HG03159 (cell line): ENCODE measurements around the gene TIPARP.

ENCODE experiments used
- ATAC-seq: cut with Tn5 transposase; IDR thresholded peaks from one replicate; pipeline ENCODE4 v1.9.1; 2021; ENCODE audit warnings: mild to moderate bottlenecking, moderate library complexity; ENCODE audit not compliant: unreplicated experiment

TIPARP gene

DNA sequence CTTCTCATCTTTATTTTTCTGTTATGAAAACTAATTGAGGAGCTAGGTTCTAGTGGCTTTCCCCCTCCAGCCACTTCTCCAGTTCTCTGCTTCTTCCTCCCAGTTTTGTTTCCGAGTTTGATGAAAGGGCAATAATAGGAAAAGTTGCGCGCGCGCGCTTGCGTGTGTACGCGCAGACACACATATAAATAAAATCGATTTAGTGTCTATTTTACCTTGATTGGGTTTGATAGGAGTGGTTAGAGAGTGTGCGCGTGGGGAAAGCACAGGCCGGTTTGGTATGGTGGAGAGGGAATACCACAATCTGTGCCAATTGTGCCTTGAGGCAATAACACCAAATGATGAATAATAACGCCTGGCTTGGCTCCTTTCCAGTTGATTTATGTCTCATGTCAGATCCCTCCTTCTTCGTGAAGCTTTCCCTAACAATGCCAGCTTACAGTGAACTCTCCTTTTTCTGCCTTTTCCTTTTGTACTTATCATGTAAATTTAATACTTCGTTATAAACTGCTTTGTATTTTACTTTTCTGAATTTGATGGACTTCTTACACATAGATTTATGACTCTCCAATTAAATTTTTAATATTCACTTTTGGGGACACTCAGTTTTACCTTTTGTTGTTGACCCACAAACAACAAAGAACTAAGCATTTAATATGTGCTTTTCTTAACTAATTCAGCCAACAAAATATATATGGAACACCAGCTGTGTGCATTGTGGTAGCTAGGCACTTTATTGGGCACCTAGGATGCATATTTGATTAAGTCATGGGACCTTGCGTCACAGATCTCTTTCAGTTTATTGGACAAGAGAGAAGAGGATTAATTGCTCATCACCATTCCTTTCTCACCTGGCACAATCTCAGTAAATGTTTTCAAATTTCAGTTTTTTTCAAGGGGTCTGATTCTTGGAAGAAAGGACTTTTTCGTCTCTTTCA is 1.7 kb downstream of the TIPARP start:
- ATAC-seq = no peak

DNA sequence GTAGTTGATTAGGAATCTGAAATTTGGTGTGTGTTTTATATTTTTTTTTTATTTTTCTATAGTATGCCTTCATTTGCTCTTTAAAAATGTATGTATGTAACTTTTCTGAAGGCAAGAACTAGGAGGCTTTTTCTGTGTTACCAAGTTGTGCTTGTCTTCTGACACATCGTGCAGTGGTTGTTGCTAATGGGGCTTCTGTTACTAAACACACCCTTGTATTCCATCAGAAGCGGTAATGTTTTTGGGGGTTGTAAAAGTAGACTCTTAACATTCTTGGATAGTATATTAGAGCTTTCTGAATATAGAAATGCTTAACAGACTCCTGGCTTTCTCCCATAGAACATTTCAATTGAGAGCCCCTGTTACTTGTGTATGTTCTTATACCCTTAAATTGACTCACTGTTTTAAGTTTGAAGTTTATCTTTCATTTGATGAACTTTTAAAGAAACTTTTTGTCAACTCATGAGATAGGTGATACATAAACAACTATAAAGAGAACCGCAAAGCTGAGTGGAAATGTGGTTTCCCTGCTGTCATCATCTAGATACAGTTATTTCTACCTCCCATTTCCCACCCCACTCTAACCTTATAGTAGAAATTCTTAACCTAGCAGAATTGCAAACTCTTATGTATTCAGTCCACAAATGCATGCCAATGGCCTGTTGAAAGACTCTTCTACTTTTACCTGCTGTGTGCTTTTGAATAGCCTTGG is 2.5 kb downstream of the TIPARP start:
- ATAC-seq = no peak

DNA sequence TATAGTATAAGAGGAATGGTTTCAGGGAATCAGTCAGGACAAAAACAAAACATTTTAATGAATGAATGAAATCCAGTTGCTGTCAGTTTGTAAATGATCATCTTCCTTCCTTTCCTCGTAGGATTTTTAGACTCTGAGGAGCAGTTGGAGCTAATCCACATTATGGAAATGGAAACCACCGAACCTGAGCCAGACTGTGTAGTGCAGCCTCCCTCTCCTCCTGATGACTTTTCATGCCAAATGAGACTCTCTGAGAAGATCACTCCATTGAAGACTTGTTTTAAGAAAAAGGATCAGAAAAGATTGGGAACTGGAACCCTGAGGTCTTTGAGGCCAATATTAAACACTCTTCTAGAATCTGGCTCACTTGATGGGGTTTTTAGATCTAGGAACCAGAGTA is 3.1 kb downstream of the TIPARP start:
- no peak for ATAC-seq

DNA sequence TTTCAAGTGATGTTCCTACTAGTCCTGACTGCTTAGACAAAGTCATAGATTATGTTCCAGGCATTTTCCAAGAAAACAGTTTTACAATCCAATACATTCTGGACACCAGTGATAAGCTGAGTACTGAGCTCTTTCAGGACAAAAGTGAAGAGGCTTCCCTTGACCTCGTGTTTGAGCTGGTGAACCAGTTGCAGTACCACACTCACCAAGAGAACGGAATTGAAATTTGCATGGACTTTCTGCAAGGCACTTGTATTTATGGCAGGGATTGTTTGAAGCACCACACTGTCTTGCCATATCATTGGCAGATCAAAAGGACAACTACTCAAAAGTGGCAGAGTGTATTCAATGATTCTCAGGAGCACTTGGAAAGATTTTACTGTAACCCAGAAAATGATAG is 3.8 kb downstream of the TIPARP start:
- no peak for ATAC-seq

DNA sequence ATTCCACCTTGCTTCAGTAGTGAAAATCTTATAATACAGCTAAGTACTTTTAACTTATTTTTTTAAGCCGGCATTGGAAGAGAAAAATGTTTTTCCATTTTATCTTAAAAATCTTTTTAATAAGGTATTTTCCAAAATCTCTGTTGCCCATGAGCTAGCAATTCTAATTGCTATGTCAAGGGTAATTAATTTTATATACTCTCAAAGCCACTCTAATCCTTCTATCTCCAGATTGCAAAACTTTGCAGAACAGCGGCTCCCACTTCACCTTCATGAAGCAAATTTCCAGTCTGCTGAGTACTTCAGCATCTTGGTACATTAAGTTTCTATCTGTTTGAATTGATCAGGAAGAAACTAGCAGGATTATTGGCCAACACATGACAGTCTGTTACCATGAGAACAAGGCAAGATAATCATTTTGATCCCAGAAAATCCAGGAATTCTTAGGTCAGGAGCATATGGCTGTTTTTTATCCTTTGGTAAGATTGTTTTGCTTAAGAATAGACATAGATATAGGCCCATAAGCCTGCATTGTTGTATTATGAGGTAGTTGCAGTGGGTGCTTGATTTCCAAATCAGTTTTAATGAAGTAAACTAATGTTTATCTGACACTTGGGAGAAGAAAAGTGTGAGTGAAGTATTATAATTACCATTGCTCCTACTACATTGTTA is 6.0 kb downstream of the TIPARP start:
- no peak for ATAC-seq

DNA sequence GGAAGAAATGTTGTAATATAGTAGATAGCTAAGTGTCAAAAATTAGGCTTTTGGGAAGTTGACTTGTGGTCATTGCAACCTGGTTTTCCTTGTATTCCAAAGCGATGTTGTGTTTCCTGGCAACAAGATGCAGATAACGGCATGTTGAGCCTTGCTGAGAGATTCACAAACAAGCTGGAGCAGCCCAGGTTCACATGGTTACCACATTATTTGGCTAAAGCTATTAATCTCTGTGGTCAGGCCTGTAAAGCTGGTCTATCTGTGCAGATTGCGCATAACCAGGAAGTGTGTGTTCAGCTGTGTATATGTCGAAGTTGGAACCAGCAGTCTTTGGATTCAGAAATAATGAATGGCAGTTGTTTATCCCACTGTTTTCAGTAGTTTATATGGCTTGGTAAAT is 6.6 kb downstream of the TIPARP start:
- ATAC-seq = peak; percentile 70

DNA sequence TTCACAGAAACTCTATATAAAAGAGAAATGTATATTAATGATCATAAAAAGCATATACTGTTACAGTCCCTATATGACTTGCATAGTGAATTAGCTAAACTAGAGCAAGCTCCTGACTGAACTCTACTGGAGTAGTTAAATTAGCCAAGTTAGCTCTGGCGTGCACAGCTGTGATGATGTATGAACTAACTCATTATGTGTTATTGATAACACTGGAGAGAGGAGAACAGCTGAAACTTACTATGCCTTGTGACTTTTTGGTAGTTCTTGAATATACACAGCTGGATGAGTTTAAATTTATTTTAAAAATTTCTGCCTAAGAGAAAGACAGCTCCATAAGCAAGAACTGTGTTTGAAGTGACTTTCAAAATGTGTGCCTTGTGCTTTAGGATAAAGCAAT is 8.1 kb downstream of the TIPARP start:
- no peak for ATAC-seq

DNA sequence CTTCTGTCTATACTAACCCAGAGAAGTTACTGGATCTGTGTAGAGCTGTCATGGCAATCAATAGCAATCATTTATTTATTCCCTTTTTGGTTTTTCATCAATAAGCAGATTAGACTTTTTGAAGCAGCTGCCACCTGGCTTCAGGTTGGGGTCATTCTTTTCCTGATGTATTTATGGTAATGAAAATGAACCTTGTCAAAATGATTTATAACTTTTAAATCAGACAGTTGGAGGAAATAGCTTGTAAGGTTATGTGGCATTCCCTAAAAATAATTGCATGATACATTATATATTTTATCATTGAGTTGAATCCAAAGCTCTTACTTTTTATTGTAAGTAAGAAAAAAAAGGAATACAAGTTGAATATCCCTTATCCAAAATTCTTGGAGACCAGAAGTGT is 8.6 kb downstream of the TIPARP start:
- ATAC-seq = no peak

DNA sequence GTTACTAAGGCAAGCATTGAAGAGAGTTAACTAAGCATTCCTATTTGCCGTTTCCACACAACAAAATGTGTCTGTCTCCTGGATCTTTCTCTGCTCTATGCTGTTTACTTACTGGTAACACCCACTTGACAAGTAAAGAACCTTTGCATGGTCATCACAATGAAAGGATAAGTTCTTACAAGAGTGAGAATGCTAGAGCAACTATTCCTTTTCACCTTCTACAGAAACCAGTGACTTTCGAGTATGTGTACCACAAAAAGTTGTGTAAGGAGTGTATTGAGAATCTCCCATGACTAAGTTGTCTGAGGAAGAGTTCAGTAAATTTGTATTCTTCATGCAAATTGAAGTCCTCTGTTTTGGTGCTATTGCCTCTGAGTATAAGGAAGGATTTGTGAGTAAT is 10.8 kb downstream of the TIPARP start:
- ATAC-seq = no peak

DNA sequence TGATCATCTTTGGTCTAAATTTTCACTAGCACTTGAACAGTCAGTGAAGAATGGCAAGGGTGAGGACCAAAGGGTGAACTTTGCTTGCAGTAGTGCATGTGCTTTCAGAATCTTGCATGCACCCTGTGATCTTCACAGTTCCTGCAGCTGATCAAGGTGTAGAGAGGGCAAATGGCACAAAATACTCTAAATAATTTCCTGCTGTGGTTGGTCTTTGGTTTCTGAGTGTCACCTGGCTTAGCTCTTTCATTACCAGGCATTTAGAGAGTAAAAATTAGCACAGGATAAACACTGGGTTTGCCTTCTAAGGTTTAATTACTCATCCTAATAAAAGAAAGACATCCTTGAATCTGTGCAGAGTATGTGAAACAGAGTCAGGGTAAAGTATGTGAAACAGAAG is 11.4 kb downstream of the TIPARP start:
- no peak for ATAC-seq

DNA sequence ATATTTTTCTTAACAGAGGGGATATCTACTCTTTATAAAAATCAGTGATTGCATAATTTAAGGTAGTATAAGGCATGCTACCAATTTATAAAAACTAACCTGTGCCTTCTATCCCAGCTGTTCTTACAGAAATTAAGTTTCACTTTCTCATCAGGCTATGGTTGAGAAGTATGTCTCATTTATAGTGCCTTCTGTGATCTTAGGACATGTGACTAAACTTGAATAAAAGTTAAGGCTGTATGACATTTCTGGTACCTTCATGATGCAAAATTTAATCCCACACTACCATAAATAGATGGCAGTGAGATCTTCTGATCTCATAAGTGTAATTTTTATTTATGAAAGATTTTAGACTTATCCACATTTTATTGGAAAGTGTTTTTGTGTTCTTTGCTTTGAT is 12.6 kb downstream of the TIPARP start:
- peak; percentile 44 for ATAC-seq

DNA sequence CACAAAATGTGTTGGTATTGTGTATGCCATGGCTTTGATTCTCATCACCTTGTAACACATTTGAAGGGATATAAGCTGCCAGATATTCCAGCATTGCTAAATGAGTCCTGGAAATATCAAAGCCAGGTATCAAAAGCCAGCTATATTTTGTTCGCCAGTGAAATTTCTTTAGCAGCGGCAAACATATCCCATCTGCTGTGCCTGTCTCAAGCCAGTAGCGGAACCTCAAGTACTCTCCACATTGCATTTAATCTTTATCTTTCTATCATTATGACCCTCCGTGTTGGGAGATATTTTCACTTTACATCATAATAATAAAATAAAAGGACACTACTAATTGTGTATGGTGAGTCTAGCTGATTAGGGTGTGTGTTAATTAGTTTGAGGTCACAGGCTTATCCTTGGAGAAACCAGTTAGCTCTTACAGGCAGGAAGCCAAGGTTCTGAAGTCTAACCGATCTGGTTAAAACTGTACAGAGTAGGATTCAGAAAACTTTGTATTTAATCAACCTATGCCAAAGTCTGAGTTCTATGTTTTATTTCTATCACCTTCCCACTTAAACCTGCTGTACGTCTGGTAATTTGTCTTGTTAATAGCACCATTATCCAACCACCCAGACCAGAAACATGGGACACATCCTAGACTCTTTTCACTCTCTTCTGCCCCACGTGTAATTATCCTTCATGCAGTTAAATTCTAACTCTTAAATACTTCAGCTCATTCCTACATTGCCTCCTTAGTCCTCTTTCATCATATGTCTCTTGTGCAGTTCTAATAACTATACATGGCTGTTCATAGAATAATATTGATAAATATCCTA is 14.5 kb downstream of the TIPARP start:
- ATAC-seq = no peak

DNA sequence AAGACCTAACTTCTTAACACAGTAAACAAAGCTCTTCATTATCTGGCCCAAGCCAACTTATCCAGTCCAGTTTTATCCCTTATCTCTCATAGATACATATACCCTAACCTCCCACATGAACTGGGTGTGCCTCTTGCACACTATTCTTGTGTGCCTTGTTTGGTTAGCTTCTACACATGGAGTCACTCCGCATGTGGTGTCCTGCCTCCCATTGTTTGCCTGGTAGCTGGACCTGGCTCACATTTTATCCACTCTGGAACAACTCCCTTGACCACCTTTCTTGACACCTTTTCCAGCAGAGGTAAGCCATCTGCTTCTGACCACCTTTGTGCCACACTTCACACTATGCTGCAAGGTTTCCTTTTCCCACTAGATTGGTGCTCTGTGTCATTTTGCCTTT is 15.2 kb downstream of the TIPARP start:
- ATAC-seq = no peak

DNA sequence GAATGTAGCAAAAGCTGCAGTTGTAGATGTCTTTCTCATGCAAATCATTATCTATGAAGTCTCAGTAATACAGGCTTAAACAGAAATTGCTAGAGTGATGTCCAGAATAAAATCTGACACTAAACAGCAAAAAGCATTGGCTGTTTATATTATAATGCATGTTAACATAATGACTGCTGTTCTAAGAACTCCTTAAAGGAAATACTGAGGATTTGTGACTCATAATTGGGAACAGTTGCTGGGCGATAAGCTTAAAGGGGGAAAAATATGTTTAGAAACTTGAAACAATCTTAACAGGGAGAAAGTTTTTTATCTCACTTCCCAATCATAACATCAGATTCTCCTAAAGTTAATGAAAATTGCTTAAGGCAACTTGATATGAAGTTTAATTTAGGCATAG is 17.5 kb downstream of the TIPARP start:
- ATAC-seq = no peak

DNA sequence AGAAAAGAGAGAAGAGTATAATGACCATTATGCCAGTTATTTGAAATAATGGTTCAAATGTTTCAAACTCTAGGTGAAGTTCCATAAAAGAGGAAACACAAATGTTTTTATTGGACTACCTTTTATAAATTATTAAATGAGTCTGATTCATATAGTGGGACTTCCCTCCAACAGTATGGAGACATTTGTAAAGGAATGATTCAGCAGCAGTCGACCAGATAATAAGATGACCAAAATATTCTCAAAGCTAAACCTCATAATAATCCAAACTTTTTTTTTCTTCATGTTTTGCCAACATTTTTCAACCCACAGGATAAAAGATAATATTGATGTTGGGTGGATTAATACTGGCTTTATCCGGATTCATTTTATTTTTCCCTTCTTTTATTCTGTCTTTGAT is 18.8 kb downstream of the TIPARP start:
- no peak for ATAC-seq

DNA sequence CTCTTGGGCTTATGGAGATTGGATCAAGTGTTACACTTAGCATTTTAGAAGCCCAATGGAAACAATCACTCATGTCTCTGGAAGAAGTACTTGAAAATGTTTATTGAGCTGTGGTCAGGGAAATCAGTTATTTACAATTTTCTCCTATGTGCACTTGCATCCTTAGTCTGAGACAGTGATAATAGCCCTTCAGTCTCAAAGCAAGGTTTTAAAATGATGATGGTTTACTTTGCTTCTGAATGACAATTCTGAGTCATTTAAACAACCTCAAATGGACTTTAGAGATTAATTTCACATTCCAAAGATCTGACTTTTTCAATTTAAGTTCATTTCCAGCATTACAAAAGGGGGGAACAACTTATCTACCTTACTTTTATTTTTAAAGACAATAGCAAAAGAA is 20.1 kb downstream of the TIPARP start:
- no peak for ATAC-seq

DNA sequence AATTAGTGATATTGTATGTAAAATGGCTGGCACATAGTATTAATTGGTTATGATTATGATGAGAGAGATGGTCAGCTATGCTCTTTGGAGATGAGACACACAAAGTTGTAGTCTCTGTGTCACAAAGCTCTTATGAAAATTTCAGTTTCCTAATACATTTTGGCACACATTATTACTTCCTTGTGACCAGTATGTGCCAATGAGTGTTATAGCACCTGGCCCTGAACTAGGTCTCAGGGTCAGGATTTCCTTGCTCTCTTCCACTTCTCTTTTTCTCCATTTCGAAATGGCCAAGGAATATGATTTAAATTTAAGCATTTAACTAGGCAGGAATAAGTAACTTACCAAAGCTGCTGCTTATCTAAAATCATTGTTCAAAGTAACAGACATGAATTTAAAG is 28.0 kb downstream of the TIPARP start:
- ATAC-seq = no peak

DNA sequence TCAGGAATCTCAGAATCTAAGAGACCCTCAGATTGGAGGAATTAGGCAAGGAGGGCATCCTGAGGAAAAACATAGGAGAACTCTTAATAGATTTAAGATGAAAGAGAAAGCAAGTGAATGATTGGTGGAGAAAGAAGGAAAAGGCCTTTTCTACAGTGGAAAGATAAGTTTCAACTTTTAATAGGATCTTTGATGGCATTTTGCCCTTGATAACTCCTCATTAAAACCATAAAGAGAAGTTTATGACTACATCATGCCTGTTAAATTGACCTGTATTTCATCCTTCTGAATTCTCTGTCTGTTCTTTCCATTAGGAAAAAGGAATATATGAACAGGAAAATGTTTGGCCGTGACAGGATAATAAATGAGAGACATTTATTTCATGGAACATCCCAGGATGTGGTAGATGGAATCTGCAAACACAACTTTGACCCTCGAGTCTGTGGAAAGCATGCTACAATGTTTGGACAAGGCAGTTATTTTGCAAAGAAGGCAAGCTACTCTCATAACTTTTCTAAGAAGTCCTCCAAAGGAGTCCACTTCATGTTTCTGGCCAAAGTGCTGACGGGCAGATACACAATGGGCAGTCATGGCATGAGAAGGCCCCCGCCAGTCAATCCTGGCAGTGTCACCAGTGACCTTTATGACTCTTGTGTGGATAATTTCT is 30.1 kb downstream of the TIPARP start:
- no peak for ATAC-seq

DNA sequence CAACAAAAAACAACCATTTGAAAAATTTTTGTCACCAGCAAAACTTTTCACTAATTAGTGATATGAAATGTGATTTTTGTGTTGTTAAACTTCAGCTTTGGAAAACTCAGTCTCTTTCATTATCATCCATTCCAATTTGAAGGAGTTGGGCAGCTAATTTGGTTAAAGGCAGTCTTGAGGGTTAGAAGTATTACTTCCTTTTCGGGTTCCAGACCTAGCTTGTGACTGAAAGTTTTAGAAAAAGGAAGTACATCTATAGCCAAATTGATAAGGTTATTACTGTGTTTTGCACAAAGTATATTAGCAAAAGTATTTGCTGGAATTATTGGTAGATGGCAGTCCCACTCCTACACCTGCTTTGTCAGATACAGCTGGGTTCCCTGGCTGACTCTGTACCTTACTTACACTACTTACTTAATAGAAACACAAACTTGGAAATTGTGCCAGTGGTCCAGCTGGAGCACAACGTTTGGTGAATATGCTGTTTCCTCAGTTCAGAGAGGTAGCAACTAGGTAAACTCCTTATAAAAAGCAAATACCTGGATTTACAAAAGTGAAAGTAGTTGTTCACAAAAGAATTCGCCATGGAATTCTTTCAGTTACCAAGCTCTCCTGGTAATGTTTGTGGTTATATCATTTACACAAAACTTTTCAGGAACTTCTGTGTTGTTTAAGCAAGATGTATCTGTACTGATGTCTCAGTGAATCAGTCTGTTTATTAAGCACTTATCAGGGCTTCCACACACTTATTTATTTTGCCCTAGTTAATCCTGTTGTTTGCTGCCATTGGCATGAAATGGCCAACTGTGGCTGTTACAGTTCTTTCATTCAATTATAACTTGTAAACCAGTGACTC is 31.6 kb downstream of the TIPARP start:
- ATAC-seq = peak; percentile 79
